ENCODE measurements around the gene TEC. TPM values are rescaled to one million over a fixed set of nuclear protein-coding genes. Genes with fewer than 3 reads are reported as not detected.
"Not testable (repeated sequence)": the region's sequence is repeated elsewhere in the genome, so short reads cannot be mapped to it uniquely, and the experiment has no call there.

TEC gene
- total RNA-seq, 1 experiment from 2014 or later: 4.5 TPM

DNA sequence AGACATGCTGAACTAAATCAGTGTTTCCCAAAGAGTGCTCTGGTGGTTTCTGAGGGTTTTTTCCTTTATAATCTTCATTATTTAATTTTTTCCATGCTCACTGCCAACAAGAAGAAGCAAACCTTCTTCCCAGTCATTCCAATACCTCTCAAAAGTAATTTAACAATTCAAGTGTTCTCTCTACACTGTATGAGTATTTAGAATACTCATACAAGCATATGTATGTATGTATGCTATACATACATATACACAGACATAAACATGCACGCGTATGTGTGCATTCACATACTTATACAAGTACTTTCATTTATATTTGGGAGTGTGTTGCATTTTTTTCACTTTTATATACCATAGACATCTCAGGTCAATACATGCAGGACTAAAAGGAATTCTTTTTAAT is 81.2 kb downstream of the TEC start:
- no peaks in the 10 kb centered on the region for H4K20me1 ChIP-seq (ENCODE audit: insufficient read depth)
- CTCF ChIA-PET: no interaction called here
- no TSS peak for BruUV-seq (replicated peaks)
- no peaks in the 10 kb centered on the region for H3K27me3 ChIP-seq (ENCODE audit: insufficient read depth, low read length)
- RAD21 ChIA-PET (ENCODE audit: low non-redundant PET in 1 of 2, low total read pairs in 2 of 2, uncharacterized antibody in 2 of 2, unreplicated experiment in 2 of 2): no interaction called here
- intact Hi-C loops (cut with micrococcal nuclease): no loop called here
- no peaks in the 10 kb centered on the region for H3K9me2 ChIP-seq (ENCODE audit: insufficient read depth)
- H3K27ac ChIP-seq (ENCODE audit: low read depth, low read length): no peak overlapping the region
- POLR2A ChIA-PET: no interaction called here
- H3K4me1 ChIP-seq (ENCODE audit: control insufficient read depth in 1 of 2, insufficient read depth in 2 of 2, low read length in 2 of 2): no peaks in the 10 kb centered on the region
- DNase-seq (ENCODE audit: low read depth, low spot score) (no peak), ATAC-seq (no peak)
- TF ChIP-seq, protein P1, sequence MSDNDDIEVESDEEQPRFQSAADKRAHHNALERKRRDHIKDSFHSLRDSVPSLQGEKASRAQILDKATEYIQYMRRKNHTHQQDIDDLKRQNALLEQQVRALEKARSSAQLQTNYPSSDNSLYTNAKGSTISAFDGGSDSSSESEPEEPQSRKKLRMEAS (IDR thresholded peaks at IDR 0.05): no peak
- TF ChIP-seq TCF7L2 (IDR thresholded peaks at IDR 0.05; ENCODE audit: borderline replicate concordance, extremely low read depth, insufficient read depth, insufficient read length): no peak
- TF ChIP-seq, protein P2, sequence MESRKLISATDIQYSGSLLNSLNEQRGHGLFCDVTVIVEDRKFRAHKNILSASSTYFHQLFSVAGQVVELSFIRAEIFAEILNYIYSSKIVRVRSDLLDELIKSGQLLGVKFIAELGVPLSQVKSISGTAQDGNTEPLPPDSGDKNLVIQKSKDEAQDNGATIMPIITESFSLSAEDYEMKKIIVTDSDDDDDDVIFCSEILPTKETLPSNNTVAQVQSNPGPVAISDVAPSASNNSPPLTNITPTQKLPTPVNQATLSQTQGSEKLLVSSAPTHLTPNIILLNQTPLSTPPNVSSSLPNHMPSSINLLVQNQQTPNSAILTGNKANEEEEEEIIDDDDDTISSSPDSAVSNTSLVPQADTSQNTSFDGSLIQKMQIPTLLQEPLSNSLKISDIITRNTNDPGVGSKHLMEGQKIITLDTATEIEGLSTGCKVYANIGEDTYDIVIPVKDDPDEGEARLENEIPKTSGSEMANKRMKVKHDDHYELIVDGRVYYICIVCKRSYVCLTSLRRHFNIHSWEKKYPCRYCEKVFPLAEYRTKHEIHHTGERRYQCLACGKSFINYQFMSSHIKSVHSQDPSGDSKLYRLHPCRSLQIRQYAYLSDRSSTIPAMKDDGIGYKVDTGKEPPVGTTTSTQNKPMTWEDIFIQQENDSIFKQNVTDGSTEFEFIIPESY (IDR thresholded peaks at IDR 0.05; ENCODE audit: extremely low read depth, insufficient replicate concordance, low read length): no peak
- TF ChIP-seq SIN3A (IDR thresholded peaks at IDR 0.05; ENCODE audit: low read depth): no peak
- TF ChIP-seq EZH2 (IDR thresholded peaks at IDR 0.05): no peak
- no peaks in the 10 kb centered on the region for H3K79me2 ChIP-seq (ENCODE audit: insufficient read depth, low read length)
- H3K9me3 ChIP-seq (ENCODE audit: control insufficient read depth in 1 of 2, insufficient read depth in 1 of 2, low read depth in 1 of 2, low read length in 2 of 2): no peaks in the 10 kb centered on the region
- H3K4me2 ChIP-seq (ENCODE audit: low read length): no peak overlapping the region
- H2AFZ ChIP-seq (ENCODE audit: low read depth, low read length, poor library complexity, severe bottlenecking): no peak overlapping the region
- no peak overlapping the region for H3K9ac ChIP-seq (ENCODE audit: low read length)
- H3K36me3 ChIP-seq (ENCODE audit: control insufficient read depth in 1 of 2, insufficient read depth in 2 of 2, low read length in 2 of 2): no peaks in the 10 kb centered on the region
- H3K4me3 ChIP-seq (replicated peaks in 1 of 2; ENCODE audit: low read depth in 1 of 2, low read length in 2 of 2): no peak overlapping the region

DNA sequence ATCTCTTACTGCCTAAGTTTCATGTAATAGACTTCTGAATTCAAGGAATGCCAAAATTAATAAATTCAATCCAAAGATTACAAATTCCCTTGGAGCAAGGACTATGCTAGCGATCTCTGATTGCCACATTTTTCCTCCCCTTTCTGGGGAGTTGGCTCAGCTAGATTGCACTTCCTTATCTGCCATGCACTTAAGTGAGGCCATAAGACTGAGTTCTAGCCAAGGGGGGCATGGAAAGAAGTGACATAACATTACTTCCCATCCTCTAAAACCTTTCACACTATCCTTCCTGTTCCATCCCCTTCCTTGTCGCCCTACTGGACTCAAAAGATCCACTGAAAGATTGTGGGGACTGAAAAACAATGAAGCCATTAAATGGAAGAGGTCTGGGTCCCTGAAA is 81.8 kb downstream of the TEC start:
- no TSS peak for BruUV-seq (replicated peaks)
- POLR2A ChIA-PET: no interaction called here
- H3K4me1 ChIP-seq (ENCODE audit: control insufficient read depth in 1 of 2, insufficient read depth in 2 of 2, low read length in 2 of 2): no peaks in the 10 kb centered on the region
- H3K9ac ChIP-seq (ENCODE audit: low read length): no peak overlapping the region
- H2AFZ ChIP-seq (ENCODE audit: low read depth, low read length, poor library complexity, severe bottlenecking): no peak overlapping the region
- H4K20me1 ChIP-seq (ENCODE audit: insufficient read depth): no peaks in the 10 kb centered on the region
- no peaks in the 10 kb centered on the region for H3K36me3 ChIP-seq (ENCODE audit: control insufficient read depth in 1 of 2, insufficient read depth in 2 of 2, low read length in 2 of 2)
- H3K79me2 ChIP-seq (ENCODE audit: insufficient read depth, low read length): no peaks in the 10 kb centered on the region
- CTCF ChIA-PET: no interaction called here
- TF ChIP-seq CEBPB (IDR thresholded peaks at IDR 0.05; ENCODE audit: low read depth) (no peak), FOSL1 (IDR thresholded peaks at IDR 0.05; ENCODE audit: low read depth) (no peak)
- TF ChIP-seq, protein P3, sequence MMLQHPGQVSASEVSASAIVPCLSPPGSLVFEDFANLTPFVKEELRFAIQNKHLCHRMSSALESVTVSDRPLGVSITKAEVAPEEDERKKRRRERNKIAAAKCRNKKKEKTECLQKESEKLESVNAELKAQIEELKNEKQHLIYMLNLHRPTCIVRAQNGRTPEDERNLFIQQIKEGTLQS (IDR thresholded peaks at IDR 0.05): no peak
- no peaks in the 10 kb centered on the region for H3K9me2 ChIP-seq (ENCODE audit: insufficient read depth)
- RAD21 ChIA-PET (ENCODE audit: low non-redundant PET in 1 of 2, low total read pairs in 2 of 2, uncharacterized antibody in 2 of 2, unreplicated experiment in 2 of 2): no interaction called here
- no peak overlapping the region for H3K4me2 ChIP-seq (ENCODE audit: low read length)
- H3K27ac ChIP-seq (ENCODE audit: low read depth, low read length): no peak overlapping the region
- ATAC-seq: no peak
- DNase-seq (ENCODE audit: low read depth, low spot score): no peak
- no peaks in the 10 kb centered on the region for H3K9me3 ChIP-seq (ENCODE audit: control insufficient read depth in 1 of 2, insufficient read depth in 1 of 2, low read depth in 1 of 2, low read length in 2 of 2)
- no peak overlapping the region for H3K4me3 ChIP-seq (replicated peaks in 1 of 2; ENCODE audit: low read depth in 1 of 2, low read length in 2 of 2)
- H3K27me3 ChIP-seq (ENCODE audit: insufficient read depth, low read length): no peaks in the 10 kb centered on the region
- intact Hi-C loops (cut with micrococcal nuclease): no loop called here

DNA sequence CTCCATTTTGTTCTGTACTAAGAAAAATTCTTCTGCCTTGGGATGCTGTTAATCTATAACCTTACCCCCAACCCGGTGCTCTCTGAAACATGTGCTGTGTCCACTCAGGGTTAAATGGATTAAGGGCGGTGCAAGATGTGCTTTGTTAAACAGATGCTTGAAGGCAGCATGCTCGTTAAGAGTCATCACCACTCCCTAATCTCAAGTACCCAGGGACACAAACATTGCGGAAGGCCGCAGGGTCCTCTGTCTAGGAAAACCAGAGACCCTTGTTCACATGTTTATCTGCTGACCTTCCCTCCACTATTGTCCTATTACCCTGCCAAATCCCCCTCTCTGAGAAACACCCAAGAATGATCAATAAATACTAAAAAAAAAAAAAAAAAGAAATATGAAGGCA is 82.6 kb downstream of the TEC start:
- H3K27me3 ChIP-seq (ENCODE audit: insufficient read depth, low read length); CTCF ChIA-PET; H3K9ac ChIP-seq (ENCODE audit: low read length); intact Hi-C loops (cut with micrococcal nuclease); ATAC-seq; H3K4me2 ChIP-seq (ENCODE audit: low read length); BruUV-seq (replicated peaks); DNase-seq (ENCODE audit: low read depth, low spot score); H3K79me2 ChIP-seq (ENCODE audit: insufficient read depth, low read length); H3K4me3 ChIP-seq (replicated peaks in 1 of 2; ENCODE audit: low read depth in 1 of 2, low read length in 2 of 2); RAD21 ChIA-PET (ENCODE audit: low non-redundant PET in 1 of 2, low total read pairs in 2 of 2, uncharacterized antibody in 2 of 2, unreplicated experiment in 2 of 2); H3K9me2 ChIP-seq (ENCODE audit: insufficient read depth); H3K27ac ChIP-seq (ENCODE audit: low read depth, low read length); H3K9me3 ChIP-seq (ENCODE audit: control insufficient read depth in 1 of 2, insufficient read depth in 1 of 2, low read depth in 1 of 2, low read length in 2 of 2); H3K4me1 ChIP-seq (ENCODE audit: control insufficient read depth in 1 of 2, insufficient read depth in 2 of 2, low read length in 2 of 2); H2AFZ ChIP-seq (ENCODE audit: low read depth, low read length, poor library complexity, severe bottlenecking); POLR2A ChIA-PET; H3K36me3 ChIP-seq (ENCODE audit: control insufficient read depth in 1 of 2, insufficient read depth in 2 of 2, low read length in 2 of 2); H4K20me1 ChIP-seq (ENCODE audit: insufficient read depth): not testable (repeated sequence)
